GM19035 (cell line): ENCODE data around the gene QKI.
"Not testable (repeated sequence)": the region's sequence is repeated elsewhere in the genome, so short reads cannot be mapped to it uniquely, and the experiment has no call there.

Experiments
- ATAC-seq: cut with Tn5 transposase; IDR thresholded peaks from one replicate; pipeline ENCODE4 v1.9.1; 2021; ENCODE audit not compliant: unreplicated experiment

Gene QKI

DNA sequence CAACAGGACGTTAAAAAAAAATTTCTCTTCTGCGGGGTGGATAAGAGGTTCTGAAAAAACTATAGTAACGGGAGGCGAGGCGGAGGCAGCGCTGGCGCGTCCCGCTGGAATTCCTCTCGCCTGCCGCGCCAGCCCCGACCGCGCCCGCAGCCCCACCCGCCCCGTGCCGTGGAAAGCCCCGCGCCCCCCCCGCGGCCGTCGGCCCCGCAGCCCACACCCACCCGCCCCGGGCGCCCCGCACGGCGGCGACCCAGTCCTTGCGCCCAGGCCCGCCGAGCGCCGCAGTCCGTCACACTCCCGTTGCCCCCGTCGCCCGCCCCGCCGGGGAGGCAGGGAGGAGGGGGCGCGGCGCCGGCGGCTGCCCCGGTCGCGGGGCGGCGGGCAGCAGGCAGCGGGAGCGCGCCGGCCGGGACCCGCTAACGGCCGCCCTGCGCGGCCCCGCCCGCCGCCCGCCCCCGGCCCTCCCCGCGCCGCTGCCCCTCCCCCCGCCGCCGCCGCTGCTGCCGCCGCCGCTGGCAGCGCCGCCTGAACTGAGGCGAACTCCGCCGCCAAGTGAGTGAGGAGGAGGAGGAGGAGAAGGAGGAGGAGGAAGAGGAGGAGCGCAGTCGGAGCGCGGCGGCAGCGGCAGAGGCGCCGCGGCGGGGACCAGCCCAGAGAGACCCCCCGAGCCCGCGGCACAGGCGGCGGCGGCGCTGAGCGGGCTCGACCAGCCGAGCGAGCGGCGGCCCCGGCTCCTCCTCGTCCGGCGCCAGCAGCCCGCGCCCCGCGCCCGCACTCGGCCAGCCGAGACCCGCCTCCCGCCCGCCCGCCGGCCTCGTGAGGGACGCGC, at the start of gene QKI:
QKI (plus strand) TSS at position 602 of the 829 bp plus-strand sequence. CDS start 476 bp downstream, outside the sequence.
- ATAC-seq = peak; percentile 40

GRCh38 chr6:163366288-163366687, 48.2 kb upstream of the QKI start:
- no peak for ATAC-seq

GRCh38 chr6:163367497-163368183, 46.9 kb upstream of the QKI start:
- no peak for ATAC-seq

- no peak for ATAC-seq
Observed at GRCh38 chr6:163369141-163369540, 45.4 kb upstream of the QKI start.

GRCh38 chr6:163369628-163370365, 44.7 kb upstream of the QKI start:
- ATAC-seq = no peak

DNA sequence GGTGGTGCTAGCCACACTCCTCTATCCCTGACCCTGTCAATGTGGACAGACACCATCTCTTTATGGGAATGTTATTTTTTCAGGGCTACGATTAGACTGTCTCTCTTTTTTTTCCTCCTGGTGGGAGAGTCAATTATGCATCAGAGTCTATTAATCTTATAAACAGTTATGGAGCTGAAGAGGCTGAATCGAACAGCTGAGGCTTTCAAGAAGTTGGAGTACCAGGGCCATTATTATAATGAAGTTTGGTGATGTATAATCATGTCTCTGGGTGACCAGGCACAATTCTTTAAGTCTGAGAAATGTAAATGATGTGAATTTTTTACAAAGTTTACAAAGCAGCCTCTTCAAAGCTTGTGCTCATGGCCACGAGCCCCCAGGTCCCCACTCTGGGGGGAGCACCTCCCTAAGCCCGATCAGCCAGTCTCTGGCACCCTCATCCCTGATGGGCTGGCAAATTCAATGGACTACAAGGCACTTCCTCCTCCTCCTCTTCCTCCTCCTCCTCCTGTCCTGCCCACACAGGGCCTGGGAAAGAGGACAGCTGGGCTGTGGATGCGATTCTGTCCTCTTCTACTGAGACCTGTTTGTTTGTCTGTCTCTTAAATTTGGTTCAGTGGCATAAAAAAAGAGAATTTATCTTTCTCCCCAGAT, 43.9 kb upstream of the QKI start:
- ATAC-seq = no peak

- ATAC-seq = no peak
Observed at GRCh38 chr6:163371129-163371528, 43.4 kb upstream of the QKI start.

GRCh38 chr6:163373240-163373639, 41.3 kb upstream of the QKI start:
- ATAC-seq = no peak

GRCh38 chr6:163375361-163375760, 39.2 kb upstream of the QKI start:
- ATAC-seq = no peak

DNA sequence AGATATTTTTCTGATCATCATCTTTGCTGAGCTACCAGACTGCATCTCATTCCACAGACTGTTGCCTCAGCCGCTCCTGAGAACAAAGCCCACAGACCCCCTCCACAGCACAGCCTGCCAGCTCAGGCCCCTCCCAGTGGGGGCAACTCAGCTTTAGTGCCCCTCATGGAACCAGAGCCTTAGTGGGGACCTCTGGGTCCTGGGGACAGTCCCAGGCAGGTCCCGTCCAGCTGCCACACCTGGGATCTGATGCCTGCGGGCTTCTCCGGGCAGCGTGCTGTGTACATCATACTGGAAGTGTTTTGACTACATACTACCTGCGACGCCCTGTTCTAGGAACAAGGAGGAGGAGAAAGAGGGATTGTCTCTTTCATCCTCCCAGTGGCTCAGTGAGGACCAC, 38.3 kb upstream of the QKI start:
- no peak for ATAC-seq

DNA sequence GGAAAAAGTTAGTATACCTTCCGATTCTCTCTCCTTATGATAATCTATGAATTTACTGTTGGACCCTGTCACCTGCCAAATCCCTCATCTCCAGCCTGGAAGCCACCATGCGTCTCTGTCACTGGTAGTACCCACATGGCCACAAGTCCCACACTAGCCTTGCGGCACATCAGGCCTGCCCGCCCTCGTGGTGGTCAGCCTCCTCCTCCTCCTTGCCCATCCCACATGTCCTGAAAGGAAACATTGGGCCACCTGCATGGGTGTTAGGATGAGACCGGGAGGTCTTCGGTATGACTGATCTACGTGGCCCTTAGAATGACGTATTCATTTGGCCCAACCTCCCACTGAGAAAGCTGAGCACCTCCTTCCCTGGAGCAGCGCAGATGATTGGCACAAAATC, 37.0 kb upstream of the QKI start:
- ATAC-seq = no peak

GRCh38 chr6:163380216-163380615, 34.3 kb upstream of the QKI start:
- ATAC-seq = no peak

GRCh38 chr6:163381118-163381756, 33.3 kb upstream of the QKI start:
- no peak for ATAC-seq

GRCh38 chr6:163383396-163383795, 31.1 kb upstream of the QKI start:
- not testable (repeated sequence) for ATAC-seq

- no peak for ATAC-seq
Observed at GRCh38 chr6:163383912-163384311, 30.6 kb upstream of the QKI start.

- ATAC-seq = no peak
Observed at GRCh38 chr6:163384510-163384909, 30.0 kb upstream of the QKI start.

DNA sequence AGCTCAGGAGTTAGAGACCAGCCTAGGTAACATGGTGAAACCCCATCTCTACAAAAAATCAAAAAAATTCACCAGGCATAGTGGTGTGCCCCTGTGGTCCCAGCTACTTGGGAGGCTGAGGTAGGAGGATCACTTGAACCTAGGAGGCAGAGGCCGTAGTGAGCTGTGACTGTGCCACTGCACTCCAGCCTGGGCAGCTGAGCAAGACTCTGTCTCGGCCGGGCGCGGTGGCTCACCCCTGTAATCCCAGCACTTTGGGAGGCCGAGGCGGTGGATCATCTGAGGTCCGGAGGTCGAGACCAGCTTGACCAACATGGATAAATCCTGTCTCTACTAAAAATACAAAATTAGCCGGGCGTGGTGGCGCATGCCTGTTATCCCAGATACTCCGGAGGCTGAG, 29.0 kb upstream of the QKI start:
- not testable (repeated sequence) for ATAC-seq

GRCh38 chr6:163386329-163386908, 28.1 kb upstream of the QKI start:
- ATAC-seq = no peak

DNA sequence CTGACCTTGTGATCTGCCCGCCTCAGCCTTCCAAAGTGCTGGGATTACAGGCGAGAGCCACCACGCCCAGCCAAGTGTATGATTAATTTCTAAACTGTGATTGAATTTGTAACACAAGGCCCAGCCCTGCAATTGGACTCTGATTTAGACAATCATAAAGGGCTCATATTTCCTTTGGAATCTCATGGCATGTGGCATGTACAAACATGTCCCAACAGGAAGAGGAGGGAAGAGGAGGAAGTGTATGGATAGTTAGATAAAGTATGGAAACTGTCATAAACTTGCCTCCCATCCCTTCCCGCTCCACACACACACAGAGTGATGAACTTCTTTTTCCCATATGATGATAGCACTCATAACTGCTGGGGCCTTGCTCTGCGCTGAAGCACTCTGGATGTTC, 27.2 kb upstream of the QKI start:
- ATAC-seq = no peak

- ATAC-seq = no peak
Observed at GRCh38 chr6:163389354-163389753, 25.2 kb upstream of the QKI start.
